GM18508 (cell line): Measurements from ENCODE around the gene SH3BGRL2.
"Not testable (repeated sequence)": the region's sequence is repeated elsewhere in the genome, so short reads cannot be mapped to it uniquely, and the experiment has no call there.

ENCODE experiments used
- ATAC-seq: cut with Tn5 transposase; IDR thresholded peaks from one replicate; pipeline ENCODE4 v1.9.1; 2021; ENCODE audit warnings: moderate number of reproducible peaks; ENCODE audit not compliant: insufficient read depth, unreplicated experiment

Gene SH3BGRL2

DNA sequence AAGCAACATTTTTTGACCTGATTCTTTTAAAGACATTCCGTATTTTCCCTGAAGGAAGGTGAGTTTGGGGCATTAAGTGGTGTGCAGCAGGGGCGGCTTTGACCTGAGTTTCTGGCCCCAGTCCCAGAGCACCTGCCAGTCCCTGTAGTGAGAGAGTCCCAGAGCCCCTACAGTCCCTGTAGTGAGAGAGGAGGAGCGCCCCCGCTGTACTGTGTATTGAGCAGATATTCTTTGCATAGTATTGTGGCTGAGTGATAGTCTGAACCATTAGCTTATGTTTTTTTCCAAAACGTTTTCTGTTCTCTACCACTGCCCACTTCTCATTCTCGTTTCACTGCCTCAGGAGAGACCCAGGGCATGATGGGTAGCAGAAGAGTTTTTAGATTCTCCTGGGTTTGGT is 17.2 kb upstream of the SH3BGRL2 start:
- no peak for ATAC-seq

DNA sequence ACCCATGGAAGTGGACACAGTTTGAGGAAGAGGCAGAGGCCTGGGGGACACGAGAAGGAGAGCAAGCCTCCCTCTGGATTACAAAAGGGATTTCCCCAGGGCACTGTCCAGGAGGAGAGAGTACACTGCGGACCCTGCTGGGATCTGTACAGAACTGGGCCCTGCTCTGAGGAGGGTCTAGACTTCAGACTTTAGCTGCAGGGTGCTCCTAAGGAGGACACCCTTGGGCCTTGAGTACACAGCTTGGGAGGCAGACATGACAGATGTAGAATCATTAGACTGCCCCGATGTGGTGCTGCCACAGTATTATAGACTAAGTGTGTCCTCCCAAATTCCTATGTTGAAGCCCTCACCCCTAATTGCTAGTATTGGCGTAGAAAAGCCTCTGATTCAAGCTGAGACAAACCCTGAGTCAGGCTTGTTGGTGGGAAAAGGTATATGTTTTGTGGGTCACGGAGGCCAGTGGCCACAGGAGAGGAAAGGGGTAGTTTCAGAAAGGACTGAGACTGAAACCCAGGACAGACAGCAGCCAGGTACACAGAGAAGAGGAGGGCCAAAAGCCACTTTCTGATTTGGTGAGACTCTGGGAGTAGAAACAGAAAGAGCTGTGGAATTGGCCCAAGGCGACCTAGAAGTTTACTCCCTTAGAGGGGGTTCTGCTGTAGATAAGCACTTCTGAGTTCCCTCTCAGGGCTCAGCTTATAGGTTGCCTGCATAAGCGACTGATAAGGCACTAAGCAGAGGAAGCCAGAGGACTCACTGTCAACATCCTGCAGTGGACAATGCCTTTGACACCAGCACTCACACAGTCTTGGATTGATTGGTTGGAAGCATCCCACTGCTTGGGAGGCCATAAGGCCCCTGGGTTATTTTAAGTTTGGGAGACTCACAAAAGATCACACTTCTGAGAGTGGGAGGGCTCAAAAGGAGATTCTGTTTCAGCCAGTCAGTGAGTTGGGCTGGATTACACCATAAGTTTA is 16.5 kb upstream of the SH3BGRL2 start:
- no peak for ATAC-seq

DNA sequence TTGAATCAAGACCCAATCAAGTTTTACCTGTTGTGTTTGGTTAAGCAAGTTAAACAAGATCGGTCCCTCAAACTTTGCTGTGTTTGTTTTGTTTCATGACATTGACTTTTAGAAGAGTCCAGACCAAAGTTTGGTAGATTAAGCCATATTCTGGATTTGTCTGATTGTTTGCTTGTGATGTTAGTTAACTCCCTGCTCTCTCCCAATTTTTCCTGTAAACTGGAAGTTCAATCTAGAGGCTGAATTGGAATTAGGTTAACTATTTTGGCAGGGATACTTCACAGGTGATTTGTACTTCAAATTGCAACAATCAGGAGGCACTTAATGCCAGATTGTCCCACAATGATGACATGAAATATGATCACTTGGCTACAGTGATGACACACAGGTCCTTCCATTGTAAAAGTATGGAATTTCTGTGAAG is 13.6 kb upstream of the SH3BGRL2 start:
- no peak for ATAC-seq

DNA sequence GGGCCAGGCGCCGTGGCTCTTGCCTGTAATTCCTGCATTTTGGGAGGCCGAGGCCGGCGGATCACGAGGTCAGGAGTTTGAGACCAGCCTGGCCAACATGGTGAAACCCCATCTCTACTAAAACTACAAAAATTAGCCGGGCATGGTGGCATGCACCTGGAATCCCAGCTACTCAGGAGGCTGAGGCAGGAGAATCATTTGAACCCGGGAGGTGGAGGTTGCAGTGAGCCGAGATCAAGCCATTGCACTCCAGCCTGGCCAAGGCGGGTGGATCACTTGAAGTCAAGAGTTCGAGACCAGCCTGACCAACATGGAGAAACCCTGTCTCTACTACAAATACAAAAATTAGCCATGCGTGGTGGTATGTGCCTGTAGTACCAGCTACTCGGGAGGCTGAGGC is 12.7 kb upstream of the SH3BGRL2 start:
- ATAC-seq, result not testable (repeated sequence)

DNA sequence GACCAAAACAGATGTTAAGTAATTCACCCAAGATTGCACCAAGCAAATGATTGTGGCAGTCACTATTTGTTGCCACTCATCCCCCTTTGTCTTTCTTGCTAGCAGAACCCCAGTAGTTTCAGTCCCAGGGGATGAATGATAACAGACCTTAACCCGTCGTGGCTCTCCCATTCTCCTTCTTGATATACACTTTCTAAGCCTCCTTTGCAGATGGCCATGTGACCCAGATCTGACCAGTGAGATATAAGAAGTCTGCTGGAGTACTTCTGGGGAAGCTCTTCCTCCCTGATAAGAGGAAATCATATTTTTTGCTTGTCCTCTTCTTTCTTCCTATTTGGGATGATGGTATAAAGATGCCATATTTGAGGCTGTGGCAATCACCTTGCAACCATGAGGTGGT is 9.6 kb upstream of the SH3BGRL2 start:
- no peak for ATAC-seq

DNA sequence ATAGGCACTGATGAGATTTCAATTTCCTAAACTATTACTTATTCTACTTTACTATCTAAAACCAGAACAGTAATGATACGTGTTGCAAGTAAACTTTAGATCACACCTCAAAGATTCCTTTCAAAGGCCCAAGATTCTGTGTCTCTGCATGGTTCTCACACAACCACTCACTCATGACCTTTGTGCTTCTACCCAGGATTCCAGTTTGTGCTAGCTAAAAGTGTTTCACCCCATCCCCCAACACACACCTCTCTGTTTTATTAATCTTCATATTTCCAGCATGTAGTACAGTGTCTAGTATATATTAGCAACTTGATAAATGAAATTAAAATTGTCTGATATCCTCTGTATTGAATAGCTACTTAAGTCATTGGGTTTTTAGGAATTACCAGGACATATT is 8.8 kb upstream of the SH3BGRL2 start:
- ATAC-seq, result no peak

DNA sequence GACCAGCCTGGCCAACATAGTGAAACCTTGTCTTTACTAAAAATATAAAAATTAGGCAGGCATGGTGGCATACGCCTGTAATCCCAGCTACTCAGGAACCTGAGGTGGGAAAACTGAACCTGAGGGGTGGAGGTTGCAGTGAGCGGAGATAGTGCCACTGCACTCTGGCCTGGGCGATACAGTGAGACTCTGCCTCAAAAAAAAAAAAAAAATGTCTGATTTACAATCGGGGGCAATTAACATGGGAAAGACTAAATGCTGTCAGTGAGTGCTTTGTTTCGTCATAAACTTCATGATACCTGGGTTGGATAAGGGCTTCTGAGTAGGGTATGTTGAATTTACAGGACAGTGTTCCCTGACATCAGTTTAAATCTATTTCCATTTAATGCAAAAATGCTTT is 8.0 kb upstream of the SH3BGRL2 start:
- ATAC-seq, result no peak

DNA sequence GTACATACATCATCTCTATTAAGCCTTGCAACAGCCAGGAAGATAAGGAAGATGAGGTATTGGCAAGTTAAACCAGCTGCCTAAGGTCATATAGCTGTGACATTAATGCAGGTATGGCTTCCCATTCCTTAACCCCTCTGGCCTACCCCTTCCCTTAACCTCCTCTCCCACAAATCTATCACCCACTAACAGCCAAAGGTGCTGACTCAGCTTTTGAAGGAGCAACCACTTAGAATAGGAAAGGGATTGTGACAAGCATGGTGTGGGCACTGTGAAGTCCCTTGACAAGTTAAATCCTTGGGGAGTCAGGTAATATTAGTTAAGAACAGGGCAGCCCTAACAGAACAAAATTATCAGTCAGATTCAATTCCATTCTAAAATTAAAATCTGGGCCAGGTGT is 5.4 kb upstream of the SH3BGRL2 start:
- no peak for ATAC-seq

DNA sequence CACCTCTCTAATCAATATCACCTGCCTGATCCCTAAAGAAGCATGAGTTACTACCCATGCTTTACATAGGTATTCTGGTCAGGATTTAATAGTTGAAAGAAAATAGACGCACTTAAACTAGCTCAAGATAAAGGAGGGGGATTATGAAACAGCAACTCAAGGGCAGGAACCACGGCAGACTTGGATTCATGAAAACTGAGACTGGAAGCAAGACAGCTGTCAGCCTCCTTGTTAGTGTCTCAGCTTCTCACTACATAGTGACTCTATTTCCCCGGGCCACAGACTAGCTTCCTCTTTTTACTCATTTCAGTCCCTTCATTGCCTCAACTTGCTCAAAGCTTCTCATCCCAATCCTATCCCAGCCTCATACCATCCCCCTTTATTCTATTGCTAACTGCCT is 4.3 kb upstream of the SH3BGRL2 start:
- ATAC-seq, result no peak

DNA sequence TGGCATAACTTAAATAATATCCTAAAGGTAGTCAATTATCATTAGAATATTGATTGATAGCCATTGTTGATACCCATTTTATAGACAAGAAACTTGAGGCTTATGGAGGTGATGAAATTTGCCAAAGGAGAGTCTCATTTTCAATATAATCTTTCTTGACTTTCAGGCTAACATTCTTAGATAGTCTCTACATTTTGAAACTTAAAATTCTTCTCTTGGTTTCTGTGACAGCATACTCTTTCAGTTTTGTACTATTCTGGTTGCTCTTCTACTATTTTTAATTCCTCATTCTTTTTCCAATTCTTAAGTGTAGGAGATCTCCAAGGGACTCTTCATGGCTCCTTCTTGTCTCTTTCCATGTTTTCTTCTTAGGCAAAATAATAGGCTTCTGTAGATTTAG is 3.7 kb upstream of the SH3BGRL2 start:
- no peak for ATAC-seq

DNA sequence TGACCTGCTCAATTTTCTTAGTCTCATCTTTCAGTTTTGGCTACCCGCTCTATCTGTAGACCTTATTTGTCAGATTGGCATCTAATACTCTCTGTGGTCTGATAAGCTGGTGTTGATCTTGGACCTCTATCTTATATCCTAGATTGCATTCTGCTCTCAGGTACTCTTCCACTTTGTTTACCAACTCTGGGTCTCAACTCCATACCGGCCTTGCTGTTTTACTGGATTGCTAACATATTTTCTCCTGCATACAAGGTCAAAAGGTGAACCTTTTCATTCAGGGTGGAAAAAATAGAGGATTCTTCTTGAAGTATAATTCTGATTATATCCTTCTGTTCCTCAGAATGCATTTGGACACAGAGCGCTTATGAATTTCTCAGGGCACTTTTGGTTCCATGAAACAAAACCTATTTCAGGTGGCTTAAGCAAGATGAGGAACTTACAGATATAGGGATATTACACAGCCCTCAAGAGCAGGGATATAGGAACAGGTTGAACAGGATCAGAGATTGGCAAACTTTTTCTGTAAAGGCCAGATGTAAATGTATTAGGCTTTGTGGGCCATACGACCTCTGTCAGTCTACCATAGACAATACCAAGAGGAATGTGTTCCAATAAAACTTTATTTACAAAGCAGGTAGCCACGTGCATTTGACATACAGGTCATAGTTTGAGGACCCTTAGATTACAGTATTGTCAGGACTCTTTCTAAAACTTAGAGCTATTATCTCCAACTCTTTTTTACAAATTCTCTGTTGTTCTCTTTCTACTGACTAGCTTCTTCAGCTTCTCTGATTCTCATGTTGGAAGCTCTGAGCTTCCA is 2.5 kb upstream of the SH3BGRL2 start:
- no peak for ATAC-seq

DNA sequence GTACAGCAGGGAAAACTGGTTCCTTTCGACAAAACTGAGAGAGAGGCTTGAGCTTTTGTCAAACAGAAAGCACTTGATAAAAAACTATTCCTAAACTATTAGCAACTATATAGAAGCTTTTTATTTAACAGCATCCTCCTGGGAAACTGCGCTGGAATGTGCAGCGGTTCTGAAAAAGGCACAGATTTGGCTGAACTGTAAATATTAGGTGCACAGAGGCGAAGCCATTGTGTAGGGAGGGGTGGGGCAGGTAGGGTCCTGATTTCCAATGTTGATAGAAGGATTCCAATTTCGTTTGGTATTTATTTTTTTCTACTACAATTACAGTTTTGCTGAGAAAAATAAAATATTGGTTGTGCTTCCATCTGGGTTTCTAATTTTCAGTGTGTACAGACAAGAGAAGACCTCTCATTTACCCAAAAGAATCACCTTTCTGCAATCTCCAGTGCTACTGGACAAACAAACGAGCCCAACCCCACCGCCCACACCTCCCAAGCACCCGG is 698 bp upstream of the SH3BGRL2 start:
- ATAC-seq, result no peak

DNA sequence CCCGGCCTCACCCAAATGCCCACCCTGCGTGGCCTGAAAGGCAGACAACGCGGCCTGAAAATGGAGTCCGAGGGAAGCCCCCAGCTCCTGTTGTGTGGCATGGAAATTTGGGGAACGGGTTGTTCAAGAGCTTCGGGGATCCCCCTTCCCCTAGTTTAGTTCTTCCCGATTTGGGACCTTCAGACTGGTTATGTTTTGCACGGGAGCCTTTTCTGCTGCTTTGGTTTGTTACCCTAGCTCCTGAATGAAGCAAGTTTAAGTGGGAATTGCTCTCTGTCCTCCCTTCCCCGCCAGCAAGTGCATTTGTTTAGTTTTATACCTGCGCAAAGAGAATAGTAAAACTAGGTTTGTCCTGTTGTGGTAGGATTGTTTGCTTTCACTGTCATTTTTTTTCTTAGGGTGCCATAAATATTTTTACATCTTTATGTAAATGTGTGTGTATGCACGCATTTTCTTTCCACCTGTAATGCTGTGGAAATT is 604 bp downstream of the SH3BGRL2 start:
- no peak for ATAC-seq

DNA sequence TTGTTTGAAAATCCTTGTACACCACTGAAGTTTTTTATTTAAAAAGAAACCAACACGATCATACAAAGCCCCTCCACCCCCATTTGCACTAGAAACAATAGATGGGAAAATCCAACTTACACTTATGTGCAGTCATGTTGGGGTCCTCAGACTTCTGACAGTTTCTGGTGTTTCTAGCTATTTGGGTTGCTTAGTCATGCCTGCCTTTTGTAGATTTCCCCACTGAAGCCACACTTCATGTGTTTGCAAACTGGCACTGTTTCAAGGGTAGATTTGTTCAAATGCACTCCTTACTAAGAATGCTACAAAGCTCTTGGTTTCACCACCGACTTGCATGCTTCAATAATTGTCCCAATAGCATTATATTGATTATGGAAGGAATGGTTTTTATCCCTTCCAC is 1.5 kb downstream of the SH3BGRL2 start:
- ATAC-seq, result no peak

DNA sequence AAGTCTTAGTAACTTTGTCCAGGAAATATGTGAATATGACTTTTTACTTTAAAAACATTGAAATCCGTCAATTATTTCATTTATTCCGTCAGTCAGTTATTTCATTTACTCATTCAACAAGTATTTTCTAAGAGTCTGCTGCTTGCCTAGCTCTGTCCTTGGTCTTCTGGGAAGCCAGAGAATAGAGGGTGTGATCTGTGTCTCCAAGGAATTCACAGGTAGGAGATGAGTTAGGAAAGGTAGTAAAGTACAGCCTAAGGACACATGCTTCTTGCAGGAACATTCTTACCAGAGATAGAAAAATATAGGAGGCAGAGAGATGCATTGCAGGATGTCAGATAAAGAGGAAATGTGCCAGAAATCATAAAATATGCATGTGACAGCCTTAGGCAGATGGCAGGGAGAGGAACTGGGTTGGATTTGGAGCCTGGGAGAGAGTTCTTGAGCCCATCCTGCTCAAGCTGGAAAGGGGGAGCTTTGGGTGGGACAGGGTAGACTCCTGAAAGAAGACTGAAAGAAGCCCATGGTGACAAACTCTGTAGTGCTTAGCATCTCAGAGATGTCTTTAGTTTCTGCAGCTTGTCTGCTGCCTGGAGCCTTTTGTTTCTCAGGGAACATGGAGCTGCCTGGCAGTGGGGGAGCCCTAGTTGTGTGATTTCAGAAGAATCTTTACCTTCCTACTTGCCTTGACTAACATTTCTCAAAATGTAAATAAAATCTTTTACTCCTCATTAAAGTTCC is 3.5 kb downstream of the SH3BGRL2 start:
- no peak for ATAC-seq

DNA sequence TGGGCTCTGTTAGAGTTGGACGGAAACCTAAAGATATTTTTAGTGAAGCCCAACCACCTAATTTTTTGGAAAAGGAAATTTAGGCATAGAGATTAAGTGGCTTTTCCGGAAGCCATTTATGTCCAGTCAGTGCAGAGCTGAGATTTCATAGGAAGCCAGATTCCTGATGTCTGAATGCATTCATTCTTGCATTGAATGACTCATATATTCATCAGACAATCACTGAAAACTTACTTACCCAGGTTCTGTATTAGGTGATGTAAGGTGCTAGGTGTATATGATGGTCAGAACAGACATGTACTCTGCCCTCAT is 4.1 kb downstream of the SH3BGRL2 start:
- no peak for ATAC-seq

DNA sequence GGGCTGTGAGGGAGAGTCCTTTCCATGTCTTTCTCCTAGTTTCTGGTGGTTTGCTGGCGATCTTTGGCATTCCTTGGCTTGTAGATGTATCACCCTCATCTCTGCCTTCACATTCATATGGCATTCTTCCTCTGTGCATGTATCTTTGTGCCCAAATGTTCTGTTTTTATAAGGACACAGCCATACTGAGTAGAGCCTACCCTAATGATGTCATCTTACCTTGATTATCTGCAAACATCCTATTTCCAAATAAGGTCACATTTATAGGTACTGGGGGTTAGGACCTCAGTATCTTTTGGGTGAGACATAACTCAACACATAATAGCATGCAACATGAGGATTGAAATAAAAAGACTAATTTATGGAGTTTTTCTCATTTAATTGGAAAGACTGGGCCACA is 5.5 kb downstream of the SH3BGRL2 start:
- no peak for ATAC-seq

DNA sequence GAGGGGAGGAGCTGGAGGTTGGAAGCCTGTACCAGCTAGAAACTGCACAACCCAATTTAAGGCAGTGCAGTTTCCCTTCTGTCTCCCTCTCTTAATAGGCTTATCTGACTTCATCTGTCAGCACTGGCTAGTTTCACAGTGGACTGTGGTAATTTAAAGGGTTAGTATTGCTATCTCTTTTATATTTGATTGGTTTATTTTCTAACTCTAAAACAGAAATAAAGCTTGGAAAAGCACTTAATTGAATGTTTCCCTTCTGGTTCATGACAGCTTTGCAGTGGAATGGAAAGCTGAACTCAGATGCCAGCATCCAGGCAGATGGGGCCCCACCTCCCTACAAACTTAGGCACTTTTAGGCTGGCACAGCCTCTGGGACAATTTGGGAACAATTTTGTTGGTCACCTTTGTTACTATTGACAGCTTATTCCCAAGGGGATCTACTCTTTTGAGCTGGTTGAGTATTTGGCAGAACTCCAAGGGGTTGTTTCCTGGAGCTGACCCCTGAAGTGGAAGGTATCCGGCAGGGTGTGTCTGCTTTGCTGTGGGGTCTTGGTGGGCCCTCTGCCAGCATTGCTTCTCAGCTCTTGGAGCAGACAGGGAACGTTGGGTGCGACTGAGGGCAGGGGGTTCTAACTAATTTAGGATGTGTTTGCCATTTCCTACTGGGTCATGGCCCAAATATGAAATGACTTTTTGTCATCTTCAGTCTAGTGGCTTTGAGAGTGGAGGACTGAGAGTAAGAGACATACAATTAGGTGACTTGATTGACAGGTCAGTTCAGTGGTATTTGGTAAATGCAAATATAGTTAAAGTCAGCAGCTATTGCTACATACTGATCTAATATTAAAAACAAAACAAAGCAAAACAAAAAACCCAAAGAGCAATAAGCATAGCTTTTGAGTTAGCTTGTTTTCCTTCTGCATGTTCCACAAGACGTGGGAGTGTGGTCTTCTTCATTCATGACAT is 9.3 kb downstream of the SH3BGRL2 start:
- ATAC-seq, result no peak

DNA sequence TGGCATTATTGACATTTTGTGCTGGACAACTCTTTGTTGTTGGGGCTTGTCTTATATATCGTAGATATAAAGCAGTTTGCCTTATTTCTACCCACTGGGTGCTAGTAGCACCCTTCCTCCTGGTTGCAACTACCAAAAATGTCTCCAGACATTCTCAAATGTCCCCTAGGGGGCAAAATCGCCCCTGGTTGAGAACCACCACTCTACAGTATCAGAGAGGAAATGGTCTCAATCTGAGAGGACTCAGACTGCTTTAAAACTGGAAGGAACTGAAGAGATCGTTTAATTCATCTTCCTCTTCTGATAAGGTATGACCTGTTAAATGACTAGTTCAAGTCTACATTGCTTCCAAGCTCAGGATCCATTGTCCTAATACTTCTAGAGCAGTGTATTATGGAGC is 14.9 kb downstream of the SH3BGRL2 start:
- no peak for ATAC-seq
